ENCODE results near the gene SLC27A1. TPM values are rescaled to one million over a fixed set of nuclear protein-coding genes. Genes with fewer than 3 reads are reported as not detected.

Gene SLC27A1
- total and polyA plus RNA-seq, 4 donors = 2.4 to 7.4 (median 4.0) TPM

GRCh38 chr19:17525141-17525540, 54.8 kb downstream of the SLC27A1 start:
- H3K27me3 ChIP-seq (ENCODE audit: control insufficient read depth in 4 of 4, insufficient read depth in 4 of 4, low read length in 3 of 4) = peaks cover 0 to 5% (median 0%) of the 10 kb centered on the region in 4 donors
- WGBS = 77% methylated on average over 9 of the region's 9 CpGs
- H3K36me3 ChIP-seq (ENCODE audit: control insufficient read depth in 4 of 4, insufficient read depth in 3 of 4, low read depth in 1 of 4, low read length in 3 of 4) = peaks cover 0 to 2% (median 0%) of the 10 kb centered on the region in 4 donors
- no peak overlapping the region for H3K27ac ChIP-seq (ENCODE audit: low read depth in 1 of 2, low read length in 2 of 2)
- no peak for DNase-seq (ENCODE audit: low spot score)
- H3K4me1 ChIP-seq (ENCODE audit: control insufficient read depth in 4 of 4, insufficient read depth in 4 of 4, low read length in 3 of 4) = no peaks in the 10 kb centered on the region
- H3K9ac ChIP-seq (ENCODE audit: low read depth in 1 of 2, low read length in 2 of 2) = no peak overlapping the region
- H3K9me3 ChIP-seq (ENCODE audit: control insufficient read depth in 4 of 4, low read length in 3 of 4) = peaks cover 0 to 6% (median 3%) of the 10 kb centered on the region in 4 donors
- TF ChIP-seq TAF1 (conservative IDR thresholded peaks at IDR 0.05) (no peak), GABPA (IDR thresholded peaks at IDR 0.05 in 1 of 2, conservative IDR thresholded peaks at IDR 0.05 in 1 of 2) (no peak), SP1 (IDR thresholded peaks at IDR 0.05) (no peak), FOXA2 (IDR thresholded peaks at IDR 0.05) (no peak), YY1 (IDR thresholded peaks at IDR 0.05) (no peak), ATF3 (IDR thresholded peaks at IDR 0.05) (no peak), ZBTB33 (IDR thresholded peaks at IDR 0.05) (no peak), HNF4A (conservative IDR thresholded peaks at IDR 0.05) (no peak), HNF4G (IDR thresholded peaks at IDR 0.05) (no peak), REST (IDR thresholded peaks at IDR 0.05) (no peak)
- H3K4me3 ChIP-seq (ENCODE audit: low read depth in 1 of 3, low read length in 3 of 3) = no peak overlapping the region

GRCh38 chr19:17526922-17527321, 56.6 kb downstream of the SLC27A1 start:
- no peak for DNase-seq (ENCODE audit: low spot score)
- no peaks in the 10 kb centered on the region for H3K4me1 ChIP-seq (ENCODE audit: control insufficient read depth in 4 of 4, insufficient read depth in 4 of 4, low read length in 3 of 4)
- 64% methylated on average over 16 of the region's 16 CpGs for WGBS
- TF ChIP-seq TAF1 (conservative IDR thresholded peaks at IDR 0.05) (no peak), YY1 (IDR thresholded peaks at IDR 0.05) (no peak), RXRA (IDR thresholded peaks at IDR 0.05) (no peak), GABPA (IDR thresholded peaks at IDR 0.05 in 1 of 2, conservative IDR thresholded peaks at IDR 0.05 in 1 of 2) (no peak), REST (IDR thresholded peaks at IDR 0.05) (no peak), FOXA2 (IDR thresholded peaks at IDR 0.05) (no peak), MAX (IDR thresholded peaks at IDR 0.05) (no peak), HNF4A (conservative IDR thresholded peaks at IDR 0.05) (no peak), SP1 (IDR thresholded peaks at IDR 0.05) (no peak), EGR1 (IDR thresholded peaks at IDR 0.05; ENCODE audit: low read depth in 2 of 2) (no peak), ATF3 (IDR thresholded peaks at IDR 0.05) (no peak)
- peaks cover 0 to 6% (median 3%) of the 10 kb centered on the region in 4 donors for H3K9me3 ChIP-seq (ENCODE audit: control insufficient read depth in 4 of 4, low read length in 3 of 4)
- peaks cover 0 to 5% (median 0%) of the 10 kb centered on the region in 4 donors for H3K27me3 ChIP-seq (ENCODE audit: control insufficient read depth in 4 of 4, insufficient read depth in 4 of 4, low read length in 3 of 4)
- H3K36me3 ChIP-seq (ENCODE audit: control insufficient read depth in 4 of 4, insufficient read depth in 3 of 4, low read depth in 1 of 4, low read length in 3 of 4) = no peaks in the 10 kb centered on the region
- H3K27ac ChIP-seq (ENCODE audit: low read depth in 1 of 2, low read length in 2 of 2) = no peak overlapping the region
- no peak overlapping the region for H3K4me3 ChIP-seq (ENCODE audit: low read depth in 1 of 3, low read length in 3 of 3)
- no peak overlapping the region for H3K9ac ChIP-seq (ENCODE audit: low read depth in 1 of 2, low read length in 2 of 2)

Measured in liver (tissue), 9 donors.